ENCODE results near the gene ECT2L. TPM values are rescaled to one million over a fixed set of nuclear protein-coding genes. Genes with fewer than 3 reads are reported as not detected.

Gene ECT2L
- polyA plus RNA-seq, 1 of the 3 experiments (the other 2 are of a cell fraction), result 0.02 TPM

- Histone ChIP-seq H3F3A (replicated peaks; ENCODE audit: insufficient read depth) (no peaks in the 10 kb centered on the region), H3K36me3 (replicated peaks in 1 of 2; ENCODE audit: control insufficient read depth in 1 of 2, insufficient read depth in 2 of 2, low read length in 1 of 2) (no peaks in the 10 kb centered on the region), H4K20me1 (ENCODE audit: insufficient read depth) (no peaks in the 10 kb centered on the region), H3K9me2 (no peaks in the 10 kb centered on the region), H3K27me3 (ENCODE audit: insufficient read depth) (no peaks in the 10 kb centered on the region), H3K4me1 (ENCODE audit: control insufficient read depth in 1 of 2, insufficient read depth in 2 of 2, low read depth in 1 of 2, low read length in 1 of 2) (no peaks in the 10 kb centered on the region), H3K9me3 (no peaks in the 10 kb centered on the region), H3K4me2 (no peak overlapping the region), H3K79me2 (ENCODE audit: insufficient read depth) (no peaks in the 10 kb centered on the region), H2AFZ (ENCODE audit: low read depth) (no peak overlapping the region), H3K27ac (ENCODE audit: low read depth in 2 of 2, low read length in 1 of 2) (no peak overlapping the region), H3K9ac (no peak overlapping the region), H3K4me3 (ENCODE audit: low read depth in 2 of 2, low read length in 1 of 2) (no peak overlapping the region)
- 57% methylated on average over 4 of the region's 4 CpGs for WGBS (ENCODE audit: low lambda C conversion rate)
- POLR2A ChIA-PET, result no interaction called here
- TF ChIP-seq REST (IDR thresholded peaks at IDR 0.05; ENCODE audit: low read depth, low read length), result no peak
- no peak for TF ChIP-seq GABPA (IDR thresholded peaks at IDR 0.05; ENCODE audit: low read depth)
- TF ChIP-seq RXRA (IDR thresholded peaks at IDR 0.05; ENCODE audit: borderline replicate concordance, low read depth), result no peak
- TF ChIP-seq USF2 (IDR thresholded peaks at IDR 0.05; ENCODE audit: borderline replicate concordance, low read depth, low read length), result no peak
- no peak for TF ChIP-seq POLR2AphosphoS5 (IDR thresholded peaks at IDR 0.05; ENCODE audit: low read depth, low read length)
- no peak for TF ChIP-seq CHD2 (IDR thresholded peaks at IDR 0.05; ENCODE audit: low read length, partially characterized antibody)
- no peak for TF ChIP-seq MAX (IDR thresholded peaks at IDR 0.05; ENCODE audit: low read depth)
- no peak for TF ChIP-seq CTCF (IDR thresholded peaks at IDR 0.05)
- no peak for TF ChIP-seq PBX3 (IDR thresholded peaks at IDR 0.05)
- TF ChIP-seq NRF1 (IDR thresholded peaks at IDR 0.05; ENCODE audit: low read depth, low read length), result no peak
- no peak for TF ChIP-seq FOXJ3 (CRISPR knock-in tag; IDR thresholded peaks at IDR 0.05)
- TF ChIP-seq EZH2phosphoT487 (IDR thresholded peaks at IDR 0.05; ENCODE audit: borderline replicate concordance, low read depth), result no peak
- no peak for TF ChIP-seq MXI1 (IDR thresholded peaks at IDR 0.05; ENCODE audit: low read depth, low read length)
- TF ChIP-seq RCOR1 (IDR thresholded peaks at IDR 0.05; ENCODE audit: low read length), result no peak
- no peak for TF ChIP-seq JUND (IDR thresholded peaks at IDR 0.05)
- no peak for DNase-seq
- CTCF ChIA-PET, result no interaction called here
Measured at GRCh38 chr6:138752017-138752416, 43.9 kb upstream of the ECT2L start.
